CD14-positive monocyte (primary cell): ENCODE measurements around the gene CDKN2A. TPM values are rescaled to one million over a fixed set of nuclear protein-coding genes. Genes with fewer than 3 reads are reported as not detected.

ENCODE experiments used
- DNase-seq, 3 donors: peaks; one replicate each; pipeline ENCODE4 v3.0.0-alpha.2; 2011 to 2022
- H2AFZ ChIP-seq: 2 replicates; pipeline ENCODE4 v1.6.0; 2012; ENCODE audit warnings: mild to moderate bottlenecking, low read depth, low read length, inconsistent platforms; ENCODE audit not compliant: insufficient read depth, poor library complexity, severe bottlenecking
- H3K27ac ChIP-seq, 2 donors: 1 replicate in 1 of 2; 2 replicates in 1 of 2; pipeline ENCODE4 v1.5.1; 2012 to 2013; ENCODE audit warnings: low read length in 2 of 2, control low read depth in 1 of 2, inconsistent platforms in 1 of 2, low read depth in 1 of 2, mild to moderate bottlenecking in 1 of 2
- H3K27me3 ChIP-seq, 2 donors: one replicate each; pipeline versions ENCODE4 v1.6.0 to v1.6.1; 2011 to 2013; ENCODE audit warnings: low read length in 2 of 2; ENCODE audit not compliant: control insufficient read depth in 2 of 2, insufficient read depth in 2 of 2
- H3K36me3 ChIP-seq, 2 donors: replicated peaks in 1 of 2; 1 replicate in 1 of 2; 2 replicates in 1 of 2; pipeline versions ENCODE4 v1.5.1 to v1.6.1; 2012 to 2013; ENCODE audit warnings: low read length in 2 of 2, control low read depth in 1 of 2, inconsistent platforms in 1 of 2, mild to moderate bottlenecking in 1 of 2; ENCODE audit not compliant: insufficient read depth in 2 of 2, control insufficient read depth in 1 of 2
- H3K4me1 ChIP-seq, 2 donors: 1 replicate in 1 of 2; 2 replicates in 1 of 2; pipeline versions ENCODE4 v1.5.1 to v1.6.1; 2012 to 2013; ENCODE audit warnings: low read length in 2 of 2, control low read depth in 1 of 2, inconsistent platforms in 1 of 2, mild to moderate bottlenecking in 1 of 2, moderate library complexity in 1 of 2; ENCODE audit not compliant: insufficient read depth in 2 of 2, control insufficient read depth in 1 of 2
- H3K4me2 ChIP-seq: replicated peaks from 2 replicates; pipeline ENCODE3; 2012; ENCODE audit warnings: low read length, moderate library complexity, mild to moderate bottlenecking; ENCODE audit not compliant: poor library complexity, severe bottlenecking; ENCODE audit errors: extremely low read depth
- H3K4me3 ChIP-seq, 3 experiments: fragments of 200-600 bp in 1 of 3; sonication (generic) in 1 of 3; replicated peaks in 1 of 3; 1 replicate in 2 of 3; 2 replicates in 1 of 3; pipeline ENCODE4 v1.5.1; 2011 to 2013; ENCODE audit warnings: low read length in 3 of 3, mild to moderate bottlenecking in 3 of 3, control low read depth in 2 of 3, low read depth in 2 of 3, inconsistent platforms in 1 of 3, moderate library complexity in 1 of 3
- H3K79me2 ChIP-seq: 2 replicates; pipeline ENCODE4 v1.6.0; 2012; ENCODE audit warnings: mild to moderate bottlenecking, control low read depth, inconsistent platforms, low read length, moderate library complexity; ENCODE audit not compliant: insufficient read depth
- H3K9ac ChIP-seq: 2 replicates; pipeline ENCODE4 v1.6.0; 2017; ENCODE audit warnings: low read length, mild to moderate bottlenecking; ENCODE audit not compliant: insufficient read depth, poor library complexity, severe bottlenecking
- H3K9me3 ChIP-seq, 2 donors: replicated peaks in 1 of 2; 1 replicate in 1 of 2; 2 replicates in 1 of 2; pipeline versions ENCODE4 v1.5.1 to v1.6.1; 2012 to 2013; ENCODE audit warnings: low read length in 2 of 2, control low read depth in 1 of 2; ENCODE audit not compliant: control insufficient read depth in 1 of 2, insufficient read depth in 1 of 2
- H4K20me1 ChIP-seq: 2 replicates; pipeline ENCODE4 v1.6.0; 2012; ENCODE audit warnings: mild to moderate bottlenecking, low read length, control low read depth, moderate library complexity; ENCODE audit not compliant: insufficient read depth
- H3K27ac Mint-ChIP-seq, 7 donors: one replicate each; pipeline ENCODE4 v1.8.0; 2020; ENCODE audit warnings: mild to moderate bottlenecking in 7 of 7, mixed read lengths in 7 of 7, moderate library complexity in 6 of 7, inconsistent platforms in 2 of 7
- H3K27me3 Mint-ChIP-seq, 3 donors: one replicate each; pipeline ENCODE4 v1.8.0; 2021 to 2022; ENCODE audit warnings: low read depth in 3 of 3, mild to moderate bottlenecking in 3 of 3, mixed read lengths in 3 of 3, moderate library complexity in 3 of 3, inconsistent platforms in 1 of 3
- H3K36me3 Mint-ChIP-seq, 2 donors: one replicate each; pipeline ENCODE4 v1.8.0; 2020; ENCODE audit warnings: mixed read lengths in 2 of 2, inconsistent platforms in 1 of 2, mild to moderate bottlenecking in 1 of 2
- H3K4me1 Mint-ChIP-seq: one replicate; pipeline ENCODE4 v1.8.0; 2020; ENCODE audit warnings: mild to moderate bottlenecking, mixed read lengths
- H3K4me3 Mint-ChIP-seq, 2 donors: one replicate each; pipeline ENCODE4 v1.8.0; 2020; ENCODE audit warnings: mild to moderate bottlenecking in 2 of 2, mixed read lengths in 2 of 2, moderate library complexity in 1 of 2
- H3K9me3 Mint-ChIP-seq, 7 donors: one replicate each; pipeline ENCODE4 v1.8.0; 2020 to 2022; ENCODE audit warnings: mixed read lengths in 7 of 7, mild to moderate bottlenecking in 6 of 7, moderate library complexity in 6 of 7, inconsistent platforms in 2 of 7
- WGBS: methylation state at CpG from one replicate; pipeline ENCODE4 v1.1.5; 2013; ENCODE audit warnings: missing lambda C conversion rate; ENCODE audit not compliant: insufficient coverage; 5-methylcytosine and 5-hydroxymethylcytosine counted together
- intact Hi-C, 2 donors: fragments of 100-400 bp; cut with micrococcal nuclease; formaldehyde crosslinking; loops; one replicate each; pipeline versions ENCODE4 v1.15.0 to v1.15.1; 2023
- polyA plus RNA-seq, 3 donors: library from polyadenylated mRNA; depleted of rRNA in 1 of 3; unstranded in 2 of 3; stranded (reverse) in 1 of 3; fragments of 300-500 nt in 2 of 3; fragments of >200 nt in 1 of 3; fragmentation: Illumina TruSeq in 2 of 3; gene quantifications; 1 replicate in 2 of 3; 2 replicates in 1 of 3; pipeline ENCODE4 v1.2.3, GENCODE V29; 2012 to 2021
- TF ChIP-seq, protein P1 (sequence below): fragments of 200-600 bp; IDR thresholded peaks from one replicate; pipeline ENCODE4 v1.8.0; 2022; ENCODE audit warnings: antibody characterized with exemption, mild to moderate bottlenecking

Gene CDKN2A
- polyA plus RNA-seq, 3 donors = 0.86 to 1.6 (median 1.1) TPM

GRCh38 chr9:21965401-21965951, 28.7 kb downstream of the CDKN2A start:
- Mint-ChIP-seq H3K27ac (peak overlapping the region in 4 of 7 donors; percentile 46 to 82 (median 52)), H3K4me1 (peaks cover 49% of the 10 kb centered on the region), H3K9me3 (peaks cover 6 to 72% (median 41%) of the 10 kb centered on the region in 7 donors), H3K36me3 (peaks cover 17 to 26% of the 10 kb centered on the region in 2 donors), H3K27me3 (peaks cover 81 to 92% (median 84%) of the 10 kb centered on the region in 3 donors), H3K4me3 (peak overlapping the region; percentile 71 to 90)
- Histone ChIP-seq H3K4me3 (peak overlapping the region; percentile 5 to 72 (median 29)), H3K4me2 (peak overlapping the region; percentile 82), H3K27ac (no peak overlapping the region), H2AFZ (peak overlapping the region; percentile 78), H3K9ac (no peak overlapping the region), H3K4me1 (peaks cover 28 to 33% of the 10 kb centered on the region in 2 donors), H4K20me1 (no peaks in the 10 kb centered on the region), H3K9me3 (peaks cover 16 to 53% of the 10 kb centered on the region in 2 donors), H3K79me2 (no peaks in the 10 kb centered on the region), H3K27me3 (peaks cover 80 to 100% of the 10 kb centered on the region in 2 donors), H3K36me3 (no peaks in the 10 kb centered on the region)
- 1% methylated on average over 21 of the region's 30 CpGs for WGBS
- intact Hi-C loops = loop anchor here (5.0 kb wide), 2 partner anchors 42 to 153 kb away; partner anchors contain the start of gene CDKN2B (in 2 of the 2)
- peak in 2 of 3 donors; percentile 40 to 70 for DNase-seq
- TF ChIP-seq, protein P1, sequence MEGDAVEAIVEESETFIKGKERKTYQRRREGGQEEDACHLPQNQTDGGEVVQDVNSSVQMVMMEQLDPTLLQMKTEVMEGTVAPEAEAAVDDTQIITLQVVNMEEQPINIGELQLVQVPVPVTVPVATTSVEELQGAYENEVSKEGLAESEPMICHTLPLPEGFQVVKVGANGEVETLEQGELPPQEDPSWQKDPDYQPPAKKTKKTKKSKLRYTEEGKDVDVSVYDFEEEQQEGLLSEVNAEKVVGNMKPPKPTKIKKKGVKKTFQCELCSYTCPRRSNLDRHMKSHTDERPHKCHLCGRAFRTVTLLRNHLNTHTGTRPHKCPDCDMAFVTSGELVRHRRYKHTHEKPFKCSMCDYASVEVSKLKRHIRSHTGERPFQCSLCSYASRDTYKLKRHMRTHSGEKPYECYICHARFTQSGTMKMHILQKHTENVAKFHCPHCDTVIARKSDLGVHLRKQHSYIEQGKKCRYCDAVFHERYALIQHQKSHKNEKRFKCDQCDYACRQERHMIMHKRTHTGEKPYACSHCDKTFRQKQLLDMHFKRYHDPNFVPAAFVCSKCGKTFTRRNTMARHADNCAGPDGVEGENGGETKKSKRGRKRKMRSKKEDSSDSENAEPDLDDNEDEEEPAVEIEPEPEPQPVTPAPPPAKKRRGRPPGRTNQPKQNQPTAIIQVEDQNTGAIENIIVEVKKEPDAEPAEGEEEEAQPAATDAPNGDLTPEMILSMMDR = peak; percentile 32

DNA sequence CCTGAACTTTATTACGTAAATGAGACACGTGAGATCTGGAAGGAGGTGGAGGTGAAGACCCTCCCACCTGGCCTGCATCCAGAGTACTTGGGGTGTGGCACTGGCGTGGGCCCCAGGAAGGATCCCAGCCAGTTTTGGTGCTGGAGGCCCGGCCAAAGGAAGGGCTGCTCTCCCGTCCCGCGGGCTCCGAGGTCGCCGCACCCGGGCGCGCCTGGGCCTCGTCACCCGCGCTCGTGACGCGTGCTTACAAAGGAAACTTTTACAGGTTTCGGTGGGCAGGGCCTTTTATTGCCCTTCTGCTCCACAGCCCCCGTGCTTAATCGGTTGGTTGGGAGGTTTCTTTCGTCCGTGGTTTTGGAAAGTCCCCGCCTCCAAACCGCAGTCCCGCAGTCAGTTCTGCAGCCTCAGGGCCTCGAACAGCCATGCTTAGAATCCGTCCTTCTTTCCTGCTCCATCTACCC, 29.2 kb downstream of the CDKN2A start:
- Histone ChIP-seq H3K27me3 (peaks cover 75 to 98% of the 10 kb centered on the region in 2 donors), H3K4me2 (peak overlapping the region; percentile 82), H3K36me3 (no peaks in the 10 kb centered on the region), H3K27ac (no peak overlapping the region), H3K4me3 (peak overlapping the region; percentile 5 to 72 (median 29)), H3K4me1 (peaks cover 28 to 33% of the 10 kb centered on the region in 2 donors), H3K79me2 (no peaks in the 10 kb centered on the region), H3K9me3 (peaks cover 11 to 47% of the 10 kb centered on the region in 2 donors), H4K20me1 (no peaks in the 10 kb centered on the region), H2AFZ (peak overlapping the region; percentile 78), H3K9ac (no peak overlapping the region)
- Mint-ChIP-seq H3K27ac (peak overlapping the region in 4 of 7 donors; percentile 46 to 82 (median 52)), H3K9me3 (peaks cover 6 to 67% (median 37%) of the 10 kb centered on the region in 7 donors), H3K4me1 (peaks cover 44% of the 10 kb centered on the region), H3K36me3 (peaks cover 11 to 22% of the 10 kb centered on the region in 2 donors), H3K4me3 (peak overlapping the region; percentile 71 to 90), H3K27me3 (peaks cover 78 to 88% (median 83%) of the 10 kb centered on the region in 3 donors)
- TF ChIP-seq, protein P1 = no peak
- intact Hi-C loops = loop anchor here (5.0 kb wide), 2 partner anchors 42 to 153 kb away; partner anchors contain the start of gene CDKN2B (in 2 of the 2)
- DNase-seq = peak in 2 of 3 donors; percentile 63 to 91
- under 1% methylated on average over 19 of the region's 29 CpGs for WGBS
